Measurements from ENCODE around the gene RPS8. TPM values are rescaled to one million over a fixed set of nuclear protein-coding genes. Genes with fewer than 3 reads are reported as not detected.

The RPS8 gene
- total RNA-seq, 2 experiments from 2014 or later = 3,218 to 3,314 TPM

GRCh38 chr1:44778705-44779576 is 3.6 kb downstream of the RPS8 start:
- intact Hi-C loops (cut with micrococcal nuclease) = loop anchor here (5.0 kb wide), 1 partner anchor 47 kb away; the partner anchor contains the start of gene RNU5D-1
- POLR2A ChIA-PET = interaction anchor here (1.0 to 10.7 kb wide), 11 partner anchors 10 to 57 kb away, joined by 3 to 181 read pairs (median 79); partner anchors contain the start of genes BEST4, BTBD19, DYNLT4 and PLK3
- ATAC-seq (no peak), DNase-seq (no peak)
- H3K4me3 Mint-ChIP-seq = peak overlapping the region; percentile 91
- H3K9me3 Mint-ChIP-seq = no peaks in the 10 kb centered on the region
- H3K4me1 Mint-ChIP-seq (ENCODE audit: low read depth) = peaks cover 51% of the 10 kb centered on the region
- no peaks in the 10 kb centered on the region for H3K27me3 Mint-ChIP-seq
- peaks cover 73% of the 10 kb centered on the region for H3K36me3 Mint-ChIP-seq (ENCODE audit: low read depth)
- TF ChIP-seq CTCF (IDR thresholded peaks at IDR 0.05) = no peak
- H3K27ac Mint-ChIP-seq = peak overlapping the region; percentile 96
- CTCF ChIA-PET = interaction anchor here (1.7 kb wide), 1 partner anchor 48 kb away, joined by 4 read pairs; the partner anchor contains the start of gene RNU5D-1

- Mint-ChIP-seq H3K27me3 (no peaks in the 10 kb centered on the region), H3K4me3 (no peak overlapping the region), H3K27ac (no peak overlapping the region), H3K36me3 (ENCODE audit: low read depth) (peaks cover 67% of the 10 kb centered on the region), H3K9me3 (no peaks in the 10 kb centered on the region), H3K4me1 (ENCODE audit: low read depth) (peaks cover 57% of the 10 kb centered on the region)
- ChIA-PET CTCF (interaction anchor here (0.7 kb wide), 1 partner anchor 19 kb away, joined by 3 read pairs; the partner anchor contains the start of gene PLK3), POLR2A (interaction anchor here (0.6 to 10.7 kb wide), 7 partner anchors 8 to 59 kb away, joined by 3 to 181 read pairs (median 99); partner anchors contain the start of genes BEST4, BTBD19, DYNLT4 and PLK3)
- DNase-seq (no peak), ATAC-seq (no peak)
- intact Hi-C loops (cut with micrococcal nuclease) = loop anchor here (5.0 kb wide), 1 partner anchor 37 kb away; no protein-coding TSS in a partner anchor
- no peak for TF ChIP-seq CTCF (IDR thresholded peaks at IDR 0.05)
These were observed 5.3 kb downstream of the RPS8 start for GRCh38 chr1:44780583-44781121.

GRCh38 chr1:44783697-44784093 is 8.4 kb downstream of the RPS8 start:
- peaks cover 36% of the 10 kb centered on the region for H3K36me3 Mint-ChIP-seq (ENCODE audit: low read depth)
- TF ChIP-seq CTCF (IDR thresholded peaks at IDR 0.05) = no peak
- DNase-seq (no peak), ATAC-seq (no peak)
- H3K9me3 Mint-ChIP-seq = no peaks in the 10 kb centered on the region
- POLR2A ChIA-PET = interaction anchor here (0.6 to 11.9 kb wide), 11 partner anchors 5 to 108 kb away, joined by 3 to 181 read pairs (median 37); partner anchors contain the start of genes BEST4, BTBD19, DYNLT4 and PLK3
- intact Hi-C loops (cut with micrococcal nuclease) = loop anchor here (5.0 kb wide), 1 partner anchor 34 kb away; no protein-coding TSS in a partner anchor
- peaks cover 49% of the 10 kb centered on the region for H3K4me1 Mint-ChIP-seq (ENCODE audit: low read depth)
- no peaks in the 10 kb centered on the region for H3K27me3 Mint-ChIP-seq
- H3K4me3 Mint-ChIP-seq = peak overlapping the region; percentile 70
- CTCF ChIA-PET = interaction anchor here (0.7 to 4.0 kb wide), 8 partner anchors 8 to 123 kb away, joined by 3 to 29 read pairs (median 6); partner anchors contain the start of genes BTBD19, PLK3 and RPS8
- H3K27ac Mint-ChIP-seq = peak overlapping the region; percentile 78

GRCh38 chr1:44784094-44785028 is 9.0 kb downstream of the RPS8 start:
- CTCF ChIA-PET = interaction anchor here (0.7 to 4.0 kb wide), 16 partner anchors 9 to 234 kb away, joined by 3 to 29 read pairs (median 4); partner anchors contain the start of genes BTBD19, PLK3, RPS8 and UROD
- ATAC-seq = peak; percentile 28
- peaks cover 30% of the 10 kb centered on the region for H3K36me3 Mint-ChIP-seq (ENCODE audit: low read depth)
- POLR2A ChIA-PET = interaction anchor here (0.6 to 11.9 kb wide), 13 partner anchors 6 to 201 kb away, joined by 3 to 181 read pairs (median 9); partner anchors contain the start of genes BTBD19, DYNLT4, PLK3 and RNU5D-1
- no peaks in the 10 kb centered on the region for H3K27me3 Mint-ChIP-seq
- peak overlapping the region; percentile 70 for H3K4me3 Mint-ChIP-seq
- intact Hi-C loops (cut with micrococcal nuclease) = loop anchor here (5.0 kb wide), 1 partner anchor 33 kb away; no protein-coding TSS in a partner anchor
- peaks cover 44% of the 10 kb centered on the region for H3K4me1 Mint-ChIP-seq (ENCODE audit: low read depth)
- peak; percentile 49 for DNase-seq
- TF ChIP-seq CTCF (IDR thresholded peaks at IDR 0.05) = no peak
- peak overlapping the region; percentile 82 for H3K27ac Mint-ChIP-seq
- no peaks in the 10 kb centered on the region for H3K9me3 Mint-ChIP-seq
